Gastrocnemius medialis (tissue), 4 donors: Measurements from ENCODE around the gene TDRD3.

ENCODE experiments used
- POLR2A ChIP-seq, 2 donors: fragments of 450-650 bp; IDR thresholded peaks; one replicate each; pipeline ENCODE4 v1.6.1; 2017; ENCODE audit warnings: antibody characterized with exemption in 2 of 2, mild to moderate bottlenecking in 2 of 2, moderate library complexity in 2 of 2
- TF ChIP-seq, protein P1 (sequence below), 5 experiments: fragments of 450-650 bp in 3 of 5; fragments of 200-600 bp in 2 of 5; sonication (generic) in 2 of 5; IDR thresholded peaks in 4 of 5; conservative IDR thresholded peaks in 1 of 5; 1 replicate in 4 of 5; 2 replicates in 1 of 5; pipeline ENCODE4 v1.5.1; 2016 to 2019; ENCODE audit warnings: antibody characterized with exemption in 5 of 5, mild to moderate bottlenecking in 3 of 5, moderate library complexity in 3 of 5

DNA sequence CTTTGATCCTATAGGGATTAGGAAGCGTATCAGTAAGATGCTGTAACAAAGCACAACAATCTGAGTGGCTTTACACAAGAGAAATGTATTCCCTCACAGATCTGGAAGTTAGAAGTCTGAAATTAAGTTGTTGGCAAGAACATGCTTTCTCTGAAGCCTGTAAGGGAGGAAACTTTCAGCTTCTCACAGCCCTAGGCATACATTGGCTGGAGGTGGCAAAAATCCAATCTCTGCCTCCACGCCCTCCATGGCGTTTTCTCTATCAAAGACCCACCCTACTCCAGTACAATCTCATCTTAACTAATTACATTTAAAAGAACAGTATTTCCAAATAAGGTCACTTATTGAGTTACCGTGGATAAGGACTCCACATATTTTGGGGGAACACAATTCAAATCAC is 211.9 kb downstream of the TDRD3 start:
- TF ChIP-seq, protein P1, sequence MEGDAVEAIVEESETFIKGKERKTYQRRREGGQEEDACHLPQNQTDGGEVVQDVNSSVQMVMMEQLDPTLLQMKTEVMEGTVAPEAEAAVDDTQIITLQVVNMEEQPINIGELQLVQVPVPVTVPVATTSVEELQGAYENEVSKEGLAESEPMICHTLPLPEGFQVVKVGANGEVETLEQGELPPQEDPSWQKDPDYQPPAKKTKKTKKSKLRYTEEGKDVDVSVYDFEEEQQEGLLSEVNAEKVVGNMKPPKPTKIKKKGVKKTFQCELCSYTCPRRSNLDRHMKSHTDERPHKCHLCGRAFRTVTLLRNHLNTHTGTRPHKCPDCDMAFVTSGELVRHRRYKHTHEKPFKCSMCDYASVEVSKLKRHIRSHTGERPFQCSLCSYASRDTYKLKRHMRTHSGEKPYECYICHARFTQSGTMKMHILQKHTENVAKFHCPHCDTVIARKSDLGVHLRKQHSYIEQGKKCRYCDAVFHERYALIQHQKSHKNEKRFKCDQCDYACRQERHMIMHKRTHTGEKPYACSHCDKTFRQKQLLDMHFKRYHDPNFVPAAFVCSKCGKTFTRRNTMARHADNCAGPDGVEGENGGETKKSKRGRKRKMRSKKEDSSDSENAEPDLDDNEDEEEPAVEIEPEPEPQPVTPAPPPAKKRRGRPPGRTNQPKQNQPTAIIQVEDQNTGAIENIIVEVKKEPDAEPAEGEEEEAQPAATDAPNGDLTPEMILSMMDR (IDR thresholded peaks at IDR 0.05 in 4 of 5, conservative IDR thresholded peaks at IDR 0.05 in 1 of 5), result no peak
- TF ChIP-seq POLR2A (IDR thresholded peaks at IDR 0.05), result no peak
